ENCODE results near the gene NCSTN.

- TF ChIP-seq EZH2phosphoT487 (conservative IDR thresholded peaks at IDR 0.05; ENCODE audit: low read length) (no peak), CTCF (IDR thresholded peaks at IDR 0.05; ENCODE audit: insufficient read depth, low read length, poor library complexity, severe bottlenecking) (no peak)
Measured at GRCh38 chr1:160308451-160309184, 34.6 kb upstream of the NCSTN start.
